Measurements from ENCODE around the gene VPS4A. TPM values are rescaled to one million over a fixed set of nuclear protein-coding genes. Genes with fewer than 3 reads are reported as not detected.

The VPS4A gene
- total and polyA plus RNA-seq, 2 of the 8 experiments (the other 6 are each of a cell fraction or from before 2014, with no cell fraction given): 14.1 to 24.1 TPM

DNA sequence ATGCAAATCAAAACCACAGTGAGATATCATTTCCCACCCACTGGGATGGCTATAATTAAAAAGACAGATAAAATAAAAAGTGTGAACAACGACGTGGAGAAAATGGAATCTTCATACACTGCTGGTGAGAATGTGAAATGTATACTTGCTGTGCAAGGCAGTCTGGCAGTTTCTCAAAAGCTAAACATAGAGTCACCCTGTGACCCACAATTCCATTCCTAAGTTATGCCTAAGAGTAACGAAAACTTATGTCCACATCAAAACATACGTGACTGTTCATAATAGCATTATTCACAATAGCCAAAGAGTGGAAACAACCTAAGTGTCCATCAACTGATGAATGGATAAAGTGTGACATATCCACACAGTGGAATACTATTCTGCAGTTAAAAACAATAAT lies 38.1 kb upstream of the VPS4A start:
- no peak overlapping the region for H3K4me3 ChIP-seq (ENCODE audit: extremely low read depth in 1 of 4, insufficient read depth in 2 of 4, low read depth in 3 of 4, low read length in 4 of 4)
- H3K56ac ChIP-seq (replicated peaks; ENCODE audit: insufficient read length, low read depth, low read length): no peak overlapping the region
- DNase-seq (ENCODE audit: low read depth in 1 of 2, low spot score in 2 of 2) (no peak), FAIRE-seq (no peak)
- no peak overlapping the region for H2BK20ac ChIP-seq (ENCODE audit: low read length)
- peaks cover 0 to 8% (median 2%) of the 10 kb centered on the region in 4 experiments; a peak in 4 of 8 replicates for H3K36me3 ChIP-seq (ENCODE audit: control insufficient read depth in 2 of 4, insufficient read depth in 4 of 4, low read length in 3 of 4)
- no peak overlapping the region for H3K27ac ChIP-seq (ENCODE audit: low read depth, low read length)
- H3K18ac ChIP-seq (ENCODE audit: extremely low read depth, low read length): no peak overlapping the region
- no peak overlapping the region for H3K14ac ChIP-seq (ENCODE audit: insufficient read length)
- no peak for TF ChIP-seq JUN (IDR thresholded peaks at IDR 0.05; ENCODE audit: low read depth, low read length)
- TF ChIP-seq KDM5A (IDR thresholded peaks at IDR 0.05; ENCODE audit: low read length): no peak
- no peak for TF ChIP-seq HDAC6 (IDR thresholded peaks at IDR 0.05; ENCODE audit: low read depth, low read length)
- TF ChIP-seq, protein P1, sequence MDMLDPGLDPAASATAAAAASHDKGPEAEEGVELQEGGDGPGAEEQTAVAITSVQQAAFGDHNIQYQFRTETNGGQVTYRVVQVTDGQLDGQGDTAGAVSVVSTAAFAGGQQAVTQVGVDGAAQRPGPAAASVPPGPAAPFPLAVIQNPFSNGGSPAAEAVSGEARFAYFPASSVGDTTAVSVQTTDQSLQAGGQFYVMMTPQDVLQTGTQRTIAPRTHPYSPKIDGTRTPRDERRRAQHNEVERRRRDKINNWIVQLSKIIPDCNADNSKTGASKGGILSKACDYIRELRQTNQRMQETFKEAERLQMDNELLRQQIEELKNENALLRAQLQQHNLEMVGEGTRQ (IDR thresholded peaks at IDR 0.05; ENCODE audit: low read length): no peak
- TF ChIP-seq SIN3A (conservative IDR thresholded peaks at IDR 0.05 in 1 of 2, IDR thresholded peaks at IDR 0.05 in 1 of 2; ENCODE audit: low read depth in 1 of 2, low read length in 2 of 2): no peak
- TF ChIP-seq ZNF274 (IDR thresholded peaks at IDR 0.05; ENCODE audit: borderline replicate concordance, extremely low read depth, low read length): no peak
- no peak for TF ChIP-seq KDM4A (IDR thresholded peaks at IDR 0.05; ENCODE audit: low read depth, low read length, severe bottlenecking)
- no peak for TF ChIP-seq TCF12 (IDR thresholded peaks at IDR 0.05; ENCODE audit: low read depth, low read length)
- no peaks in the 10 kb centered on the region for H3K79me1 ChIP-seq (ENCODE audit: low read depth, low read length)
- no peak overlapping the region for H2AFZ ChIP-seq (ENCODE audit: low read length)
- ChIA-PET POLR2A (ENCODE audit: partially characterized antibody) (no interaction called here), CTCF (ENCODE audit: partially characterized antibody) (interaction anchor here (1.3 kb wide), 1 partner anchor 13 kb away, joined by 6 read pairs; no protein-coding TSS in a partner anchor)
- no peak overlapping the region for H3K4me2 ChIP-seq (ENCODE audit: insufficient read depth in 1 of 2, low read depth in 2 of 2, low read length in 2 of 2)
- no peaks in the 10 kb centered on the region; the same call in 1 of the 2 replicates for H3K23me2 ChIP-seq (ENCODE audit: low read depth, low read length)
- H4K91ac ChIP-seq (replicated peaks; ENCODE audit: insufficient read length, low read length): no peak overlapping the region
- H3K9me3 ChIP-seq (ENCODE audit: insufficient read depth in 2 of 2, low read depth in 1 of 2, low read length in 1 of 2): no peaks in the 10 kb centered on the region
- H2BK12ac ChIP-seq (ENCODE audit: low read depth, low read length): no peak overlapping the region
- no peaks in the 10 kb centered on the region for H4K20me1 ChIP-seq (replicated peaks in 1 of 2; ENCODE audit: control insufficient read depth in 1 of 2, insufficient read depth in 2 of 2, low read length in 2 of 2)
- H2AK5ac ChIP-seq (ENCODE audit: low read depth, low read length): no peak overlapping the region
- 99% methylated on average over 4 of the region's 4 CpGs; no CpG with 5 or more reads in 1 of the 2 experiments for WGBS, 2 experiments (ENCODE audit: extremely low coverage in 1 of 2, insufficient coverage in 1 of 2, insufficient read length in 1 of 2, insufficient replicate concordance in 2 of 2, low coverage in 1 of 2, low lambda C conversion rate in 2 of 2, missing lambda C conversion rate in 1 of 2)
- no peak overlapping the region; the same call in 1 of the 2 replicates for H4K8ac ChIP-seq (ENCODE audit: extremely low read depth, insufficient read depth, low read length)
- H3K23ac ChIP-seq (ENCODE audit: insufficient read length): no peak overlapping the region
- H3K4me1 ChIP-seq (replicated peaks in 1 of 4; ENCODE audit: control insufficient read depth in 3 of 4, insufficient read depth in 4 of 4, low read length in 3 of 4): no peaks in the 10 kb centered on the region
- H3K27me3 ChIP-seq (replicated peaks in 1 of 4; ENCODE audit: control insufficient read depth in 3 of 4, extremely low read depth in 1 of 4, insufficient read depth in 3 of 4, low read length in 3 of 4): no peaks in the 10 kb centered on the region
- H2BK120ac ChIP-seq (replicated peaks; ENCODE audit: low read depth, low read length): no peak overlapping the region
- H2BK15ac ChIP-seq (ENCODE audit: low read length): no peak overlapping the region
- H4K5ac ChIP-seq (ENCODE audit: insufficient read length, low read depth, low read length): no peak overlapping the region
- no peak overlapping the region for H3K4ac ChIP-seq (replicated peaks; ENCODE audit: insufficient read length, low read depth, low read length)
- H2BK5ac ChIP-seq (ENCODE audit: low read depth, low read length): no peak overlapping the region
- H3K79me2 ChIP-seq (ENCODE audit: control insufficient read depth in 1 of 2, insufficient read depth in 2 of 2, low read length in 2 of 2): no peaks in the 10 kb centered on the region
- no peak overlapping the region for H3K9ac ChIP-seq (replicated peaks in 1 of 4; ENCODE audit: extremely low read depth in 1 of 4, low read depth in 3 of 4, low read length in 3 of 4)

Data from H1 (cell line).